ENCODE measurements around the gene UACA. TPM values are rescaled to one million over a fixed set of nuclear protein-coding genes. Genes with fewer than 3 reads are reported as not detected.

UACA gene
- total and polyA plus RNA-seq, 2 of the 8 experiments (the other 6 are each of a cell fraction or from before 2014, with no cell fraction given): 28.6 to 38.9 TPM

DNA sequence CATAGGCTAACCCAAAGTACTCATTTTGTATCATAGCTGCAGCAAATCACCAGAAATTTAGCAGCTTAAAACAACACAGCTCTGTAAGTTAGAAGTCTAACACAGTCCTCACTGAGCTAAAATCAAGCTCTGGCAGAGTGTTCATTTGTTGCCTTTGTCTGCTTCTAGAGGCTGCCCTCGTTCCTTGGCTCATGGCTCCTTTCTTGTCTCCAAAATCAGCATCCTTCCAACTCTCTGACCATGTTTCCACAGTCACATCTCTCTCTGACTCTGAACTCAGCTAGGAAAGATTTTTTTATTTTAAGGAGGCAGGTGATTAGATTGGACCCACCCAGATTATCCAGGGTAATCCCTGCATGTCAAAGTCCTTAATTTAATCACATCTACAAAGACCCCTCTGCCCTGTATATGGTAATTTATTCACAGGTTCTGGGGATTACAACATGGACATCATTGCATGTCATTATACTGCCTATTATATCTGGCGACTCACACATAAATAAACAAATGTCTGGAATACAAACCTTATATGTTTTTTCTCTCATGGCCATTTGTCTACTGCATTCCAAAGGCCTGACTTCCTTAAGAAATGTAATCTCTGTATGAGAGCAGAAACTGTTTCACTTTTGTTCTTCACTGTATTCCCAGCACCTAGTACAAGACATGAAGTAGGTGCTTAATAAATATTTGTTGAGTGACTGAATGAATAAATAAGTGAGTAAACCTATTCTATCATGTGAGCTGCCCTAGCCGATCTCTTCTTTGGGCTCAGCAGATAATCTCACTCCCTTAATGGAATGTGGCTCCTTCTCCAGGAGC is 15.1 kb upstream of the UACA start:
- no peak for FAIRE-seq
- H2BK5ac ChIP-seq (ENCODE audit: low read depth, low read length): no peak overlapping the region
- no peak overlapping the region for H2BK120ac ChIP-seq (replicated peaks; ENCODE audit: low read depth, low read length)
- no peak overlapping the region for H2AK5ac ChIP-seq (ENCODE audit: low read depth, low read length)
- no peaks in the 10 kb centered on the region; the same call in 1 of the 2 replicates for H3K23me2 ChIP-seq (ENCODE audit: low read depth, low read length)
- no peak overlapping the region for H3K4me3 ChIP-seq (ENCODE audit: extremely low read depth in 1 of 4, insufficient read depth in 2 of 4, low read depth in 3 of 4, low read length in 4 of 4)
- CTCF ChIA-PET (ENCODE audit: partially characterized antibody): interaction anchor here (0.9 to 4.8 kb wide), 2 partner anchors 10 to 33 kb away, joined by 3 to 18 read pairs; no protein-coding TSS in a partner anchor
- no peak overlapping the region for H2AFZ ChIP-seq (ENCODE audit: low read length)
- no peaks in the 10 kb centered on the region for H3K27me3 ChIP-seq (replicated peaks in 1 of 4; ENCODE audit: control insufficient read depth in 3 of 4, extremely low read depth in 1 of 4, insufficient read depth in 3 of 4, low read length in 3 of 4)
- no peaks in the 10 kb centered on the region for H3K79me1 ChIP-seq (ENCODE audit: low read depth, low read length)
- no peak overlapping the region for H3K4ac ChIP-seq (replicated peaks; ENCODE audit: insufficient read length, low read depth, low read length)
- H2BK20ac ChIP-seq (ENCODE audit: low read length): no peak overlapping the region
- POLR2A ChIA-PET (ENCODE audit: partially characterized antibody): interaction anchor here (0.7 kb wide), 1 partner anchor 1458 kb away, joined by 3 read pairs; no protein-coding TSS in a partner anchor
- H3K14ac ChIP-seq (ENCODE audit: insufficient read length): no peak overlapping the region
- no peak overlapping the region for H3K9ac ChIP-seq (replicated peaks in 1 of 4; ENCODE audit: extremely low read depth in 1 of 4, low read depth in 3 of 4, low read length in 3 of 4)
- no peak overlapping the region for H4K91ac ChIP-seq (replicated peaks; ENCODE audit: insufficient read length, low read length)
- H2BK12ac ChIP-seq (ENCODE audit: low read depth, low read length): no peak overlapping the region
- H3K9me3 ChIP-seq (ENCODE audit: insufficient read depth in 2 of 2, low read depth in 1 of 2, low read length in 1 of 2): no peaks in the 10 kb centered on the region
- no peaks in the 10 kb centered on the region for H3K79me2 ChIP-seq (ENCODE audit: control insufficient read depth in 1 of 2, insufficient read depth in 2 of 2, low read length in 2 of 2)
- H2BK15ac ChIP-seq (ENCODE audit: low read length): no peak overlapping the region
- H3K27ac ChIP-seq (ENCODE audit: low read depth, low read length): no peak overlapping the region
- H3K23ac ChIP-seq (ENCODE audit: insufficient read length): no peak overlapping the region
- no peak overlapping the region for H4K8ac ChIP-seq (ENCODE audit: extremely low read depth, insufficient read depth, low read length)
- no peak overlapping the region for H3K18ac ChIP-seq (ENCODE audit: extremely low read depth, low read length)
- DNase-seq (ENCODE audit: low read depth in 1 of 2, low spot score in 2 of 2): no peak
- H3K56ac ChIP-seq (replicated peaks; ENCODE audit: insufficient read length, low read depth, low read length): no peak overlapping the region
- no peaks in the 10 kb centered on the region for H3K4me1 ChIP-seq (replicated peaks in 1 of 4; ENCODE audit: control insufficient read depth in 3 of 4, insufficient read depth in 4 of 4, low read length in 3 of 4)
- H4K5ac ChIP-seq (ENCODE audit: insufficient read length, low read depth, low read length): no peak overlapping the region
- no peak overlapping the region for H3K4me2 ChIP-seq (ENCODE audit: insufficient read depth in 1 of 2, low read depth in 2 of 2, low read length in 2 of 2)
- H4K20me1 ChIP-seq (replicated peaks in 1 of 2; ENCODE audit: control insufficient read depth in 1 of 2, insufficient read depth in 2 of 2, low read length in 2 of 2): no peaks in the 10 kb centered on the region
- no peaks in the 10 kb centered on the region for H3K36me3 ChIP-seq (ENCODE audit: control insufficient read depth in 2 of 4, insufficient read depth in 4 of 4, low read length in 3 of 4)
- TF ChIP-seq SIRT6 (IDR thresholded peaks at IDR 0.05; ENCODE audit: low read length) (no peak), ZNF274 (IDR thresholded peaks at IDR 0.05; ENCODE audit: borderline replicate concordance, extremely low read depth, low read length) (no peak), SAP30 (IDR thresholded peaks at IDR 0.05; ENCODE audit: insufficient read depth, insufficient replicate concordance, low read length) (no peak), NRF1 (IDR thresholded peaks at IDR 0.05; ENCODE audit: low read depth, low read length) (no peak), FOSL1 (IDR thresholded peaks at IDR 0.05; ENCODE audit: insufficient read depth, low read depth, low read length) (no peak), CBX5 (IDR thresholded peaks at IDR 0.05; ENCODE audit: low read depth, low read length) (no peak), BCL11A (IDR thresholded peaks at IDR 0.05; ENCODE audit: low read depth in 2 of 2, low read length in 2 of 2) (no peak), CTBP2 (IDR thresholded peaks at IDR 0.05; ENCODE audit: borderline replicate concordance, insufficient read depth, insufficient read length, low read length) (no peak)
- TF ChIP-seq, protein P1, sequence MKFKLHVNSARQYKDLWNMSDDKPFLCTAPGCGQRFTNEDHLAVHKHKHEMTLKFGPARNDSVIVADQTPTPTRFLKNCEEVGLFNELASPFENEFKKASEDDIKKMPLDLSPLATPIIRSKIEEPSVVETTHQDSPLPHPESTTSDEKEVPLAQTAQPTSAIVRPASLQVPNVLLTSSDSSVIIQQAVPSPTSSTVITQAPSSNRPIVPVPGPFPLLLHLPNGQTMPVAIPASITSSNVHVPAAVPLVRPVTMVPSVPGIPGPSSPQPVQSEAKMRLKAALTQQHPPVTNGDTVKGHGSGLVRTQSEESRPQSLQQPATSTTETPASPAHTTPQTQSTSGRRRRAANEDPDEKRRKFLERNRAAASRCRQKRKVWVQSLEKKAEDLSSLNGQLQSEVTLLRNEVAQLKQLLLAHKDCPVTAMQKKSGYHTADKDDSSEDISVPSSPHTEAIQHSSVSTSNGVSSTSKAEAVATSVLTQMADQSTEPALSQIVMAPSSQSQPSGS (IDR thresholded peaks at IDR 0.05; ENCODE audit: low read length): no peak
- 80% methylated on average over 3 of the region's 3 CpGs; no CpG with 5 or more reads in 1 of the 2 experiments for WGBS, 2 experiments (ENCODE audit: extremely low coverage in 1 of 2, insufficient coverage in 1 of 2, insufficient read length in 1 of 2, insufficient replicate concordance in 2 of 2, low coverage in 1 of 2, low lambda C conversion rate in 2 of 2, missing lambda C conversion rate in 1 of 2)
